ENCODE measurements around the gene HPSE. TPM values are rescaled to one million over a fixed set of nuclear protein-coding genes. Genes with fewer than 3 reads are reported as not detected.

HPSE gene
- total and polyA plus RNA-seq, 8 donors, result under 0.01 to 4.9 (median 1.2) TPM; not detected in 1

GRCh38 chr4:83323136-83323535, 11.5 kb downstream of the HPSE start:
- DNase-seq, result no peak
- Histone ChIP-seq H3K27ac (no peak overlapping the region), H3K36me3 (no peaks in the 10 kb centered on the region), H3K4me1 (peaks cover 4 to 10% (median 6%) of the 10 kb centered on the region in 4 donors), H3K27me3 (no peaks in the 10 kb centered on the region), H3K9me3 (no peaks in the 10 kb centered on the region), H3K4me3 (no peak overlapping the region)
- TF ChIP-seq EP300 (IDR thresholded peaks at IDR 0.05) (no peak), POLR2A (IDR thresholded peaks at IDR 0.05) (no peak), POLR2AphosphoS5 (IDR thresholded peaks at IDR 0.05) (no peak)
- TF ChIP-seq, protein P1, sequence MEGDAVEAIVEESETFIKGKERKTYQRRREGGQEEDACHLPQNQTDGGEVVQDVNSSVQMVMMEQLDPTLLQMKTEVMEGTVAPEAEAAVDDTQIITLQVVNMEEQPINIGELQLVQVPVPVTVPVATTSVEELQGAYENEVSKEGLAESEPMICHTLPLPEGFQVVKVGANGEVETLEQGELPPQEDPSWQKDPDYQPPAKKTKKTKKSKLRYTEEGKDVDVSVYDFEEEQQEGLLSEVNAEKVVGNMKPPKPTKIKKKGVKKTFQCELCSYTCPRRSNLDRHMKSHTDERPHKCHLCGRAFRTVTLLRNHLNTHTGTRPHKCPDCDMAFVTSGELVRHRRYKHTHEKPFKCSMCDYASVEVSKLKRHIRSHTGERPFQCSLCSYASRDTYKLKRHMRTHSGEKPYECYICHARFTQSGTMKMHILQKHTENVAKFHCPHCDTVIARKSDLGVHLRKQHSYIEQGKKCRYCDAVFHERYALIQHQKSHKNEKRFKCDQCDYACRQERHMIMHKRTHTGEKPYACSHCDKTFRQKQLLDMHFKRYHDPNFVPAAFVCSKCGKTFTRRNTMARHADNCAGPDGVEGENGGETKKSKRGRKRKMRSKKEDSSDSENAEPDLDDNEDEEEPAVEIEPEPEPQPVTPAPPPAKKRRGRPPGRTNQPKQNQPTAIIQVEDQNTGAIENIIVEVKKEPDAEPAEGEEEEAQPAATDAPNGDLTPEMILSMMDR (IDR thresholded peaks at IDR 0.05), result no peak
- WGBS, 5 donors, result 76 to 94% (median 88%) methylated on average over 3 of the region's 3 CpGs
- intact Hi-C loops (cut with DNase I; ENCODE audit: low total_unique reads), result no loop called here

DNA sequence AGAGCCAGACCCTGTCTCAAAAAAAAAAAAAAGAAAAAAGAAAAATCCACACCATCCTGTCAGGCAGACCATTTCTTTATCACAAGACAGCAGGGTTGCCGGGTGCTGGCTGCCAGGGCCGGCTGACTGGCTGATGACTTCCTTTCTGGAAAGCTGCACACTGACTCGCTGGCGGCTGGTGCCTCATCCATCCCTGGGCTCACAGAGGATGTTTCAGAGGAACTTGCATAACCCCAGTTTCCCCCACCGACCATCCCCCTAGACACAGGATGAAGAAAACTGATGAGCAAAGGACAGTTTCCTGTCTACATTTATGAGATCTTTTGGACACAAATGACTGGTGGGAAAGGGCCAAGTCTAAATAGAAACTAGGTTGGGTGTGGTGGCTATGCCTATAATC, 14.1 kb downstream of the HPSE start:
- Histone ChIP-seq H3K4me3 (no peak overlapping the region), H3K36me3 (no peaks in the 10 kb centered on the region), H3K27ac (peak overlapping the region in 1 of 5 donors; percentile 46), H3K4me1 (peaks cover 0 to 5% (median 4%) of the 10 kb centered on the region in 4 donors), H3K27me3 (no peaks in the 10 kb centered on the region), H3K9me3 (no peaks in the 10 kb centered on the region)
- 55 to 83% (median 80%) methylated on average over 5 of the region's 5 CpGs for WGBS, 5 donors
- no peak for TF ChIP-seq EP300 (IDR thresholded peaks at IDR 0.05)
- TF ChIP-seq POLR2A (IDR thresholded peaks at IDR 0.05), result no peak
- TF ChIP-seq POLR2AphosphoS5 (IDR thresholded peaks at IDR 0.05), result no peak
- TF ChIP-seq, protein P1 (IDR thresholded peaks at IDR 0.05), result no peak
- intact Hi-C loops (cut with DNase I; ENCODE audit: low total_unique reads), result no loop called here
- DNase-seq, result peak; percentile 28 to 39

DNA sequence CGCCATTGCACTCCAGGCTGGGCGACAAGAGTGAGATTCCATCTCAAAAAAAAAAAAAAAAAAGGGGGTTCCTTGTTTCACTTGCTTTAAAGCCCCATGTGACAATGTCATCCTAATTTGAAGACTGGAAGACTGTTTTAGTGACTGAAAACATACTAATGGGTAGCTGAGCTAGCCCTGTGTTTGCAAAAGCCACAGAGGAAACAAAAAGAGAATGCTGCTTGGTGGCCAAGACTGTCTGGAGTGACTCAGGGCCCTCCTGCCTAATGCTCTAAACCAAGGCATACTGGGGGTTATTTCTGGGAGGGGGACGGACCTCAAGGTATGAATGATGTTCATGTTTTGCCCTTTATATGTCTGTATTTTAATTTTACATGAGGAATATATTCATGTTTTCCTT, 16.0 kb downstream of the HPSE start:
- 85 to 96% (median 92%) methylated on average over 3 of the region's 3 CpGs for WGBS, 5 donors
- intact Hi-C loops (cut with DNase I; ENCODE audit: low total_unique reads), result no loop called here
- TF ChIP-seq, protein P1 (IDR thresholded peaks at IDR 0.05), result no peak
- TF ChIP-seq POLR2A (IDR thresholded peaks at IDR 0.05) (no peak), POLR2AphosphoS5 (IDR thresholded peaks at IDR 0.05) (no peak), EP300 (IDR thresholded peaks at IDR 0.05) (no peak)
- no peaks in the 10 kb centered on the region for H3K36me3 ChIP-seq
- DNase-seq, result no peak
- H3K27me3 ChIP-seq, result no peaks in the 10 kb centered on the region
- no peak overlapping the region for H3K4me3 ChIP-seq
- no peaks in the 10 kb centered on the region for H3K9me3 ChIP-seq
- no peaks in the 10 kb centered on the region for H3K4me1 ChIP-seq
- H3K27ac ChIP-seq, result no peak overlapping the region

GRCh38 chr4:83317671-83318070, 17.0 kb downstream of the HPSE start:
- 69 to 84% (median 72%) methylated on average over 4 of the region's 4 CpGs for WGBS, 5 donors
- no peaks in the 10 kb centered on the region for H3K4me1 ChIP-seq
- intact Hi-C loops (cut with DNase I; ENCODE audit: low total_unique reads), result no loop called here
- no peaks in the 10 kb centered on the region for H3K36me3 ChIP-seq
- H3K4me3 ChIP-seq, result no peak overlapping the region
- no peak for DNase-seq
- no peak for TF ChIP-seq POLR2A (IDR thresholded peaks at IDR 0.05)
- TF ChIP-seq, protein P1 (IDR thresholded peaks at IDR 0.05), result no peak
- no peak for TF ChIP-seq EP300 (IDR thresholded peaks at IDR 0.05)
- no peak for TF ChIP-seq POLR2AphosphoS5 (IDR thresholded peaks at IDR 0.05)
- no peaks in the 10 kb centered on the region for H3K9me3 ChIP-seq
- H3K27ac ChIP-seq, result no peak overlapping the region
- H3K27me3 ChIP-seq, result no peaks in the 10 kb centered on the region

Data from stomach (tissue), 9 donors.